Sigmoid colon (tissue), 4 donors: ENCODE results near the gene CAMKK2.

Experiments
- CTCF ChIP-seq, 4 experiments: fragments of 450-650 bp in 3 of 4; fragments of 200-600 bp in 1 of 4; IDR thresholded peaks; one replicate each; pipeline ENCODE4 v1.5.1; 2016 to 2019; ENCODE audit warnings: antibody characterized with exemption in 4 of 4, mild to moderate bottlenecking in 3 of 4, moderate library complexity in 2 of 4
- EP300 ChIP-seq, 4 donors: sonication (generic); formaldehyde crosslinking; IDR thresholded peaks; one replicate each; pipeline ENCODE4 v1.6.1; 2017; ENCODE audit warnings: antibody characterized with exemption in 4 of 4
- POLR2A ChIP-seq, 2 donors: fragments of 450-650 bp; IDR thresholded peaks; one replicate each; pipeline ENCODE4 v1.6.1; 2016; ENCODE audit warnings: antibody characterized with exemption in 2 of 2, mild to moderate bottlenecking in 2 of 2, moderate library complexity in 2 of 2
- POLR2AphosphoS5 ChIP-seq, 4 donors: sonication (generic); formaldehyde crosslinking; IDR thresholded peaks; one replicate each; pipeline ENCODE4 v1.6.1; 2017; ENCODE audit warnings: antibody characterized with exemption in 4 of 4

- TF ChIP-seq POLR2AphosphoS5 (IDR thresholded peaks at IDR 0.05), result no peak
- TF ChIP-seq POLR2A (IDR thresholded peaks at IDR 0.05), result no peak
- no peak for TF ChIP-seq CTCF (IDR thresholded peaks at IDR 0.05)
- TF ChIP-seq EP300 (IDR thresholded peaks at IDR 0.05), result no peak
Observed at GRCh38 chr12:121212875-121213274, 83.6 kb downstream of the CAMKK2 start.
